H1 (cell line): Measurements from ENCODE around the gene SHISAL1. TPM values are rescaled to one million over a fixed set of nuclear protein-coding genes. Genes with fewer than 3 reads are reported as not detected.

Source experiments
- CTCF ChIA-PET: fragments of 300-600 bp; sonication (Branson Sonifier 250); formaldehyde crosslinking; loops from one replicate; lab custom pipeline; 2021; ENCODE audit not compliant: partially characterized antibody; lab: Charles Lee
- POLR2A ChIA-PET: fragments of 300-600 bp; sonication (Branson Sonifier 250); formaldehyde crosslinking; loops from one replicate; lab custom pipeline; 2021; ENCODE audit warnings: inconsistent platforms; ENCODE audit not compliant: partially characterized antibody; lab: Charles Lee
- DNase-seq, 2 experiments: peaks; one replicate each; pipeline versions ENCODE4 v3.0.0 to v3.0.0-alpha.2; 2010 to 2022; ENCODE audit warnings: low spot score in 2 of 2, low read depth in 1 of 2, mixed read lengths in 1 of 2
- FAIRE-seq: peaks from 2 replicates; lab custom pipeline; 2011; peaks lifted over from hg19 to GRCh38; lab: Jason Lieb, UNC
- H2AFZ ChIP-seq: 2 replicates; pipeline ENCODE4 v1.8.1; 2012; ENCODE audit warnings: low read length, inconsistent platforms
- H2AK5ac ChIP-seq: 2 replicates; pipeline ENCODE4 v1.6.1; 2013; ENCODE audit warnings: low read depth, low read length
- H2BK120ac ChIP-seq: replicated peaks from 2 replicates; pipeline ENCODE3; 2013; ENCODE audit warnings: low read depth, low read length, inconsistent platforms
- H2BK12ac ChIP-seq: 2 replicates; pipeline ENCODE4 v1.6.1; 2013; ENCODE audit warnings: low read depth, low read length
- H2BK15ac ChIP-seq: 2 replicates; pipeline ENCODE4 v1.6.1; 2013; ENCODE audit warnings: low read length
- H2BK20ac ChIP-seq: 2 replicates; pipeline ENCODE4 v1.6.1; 2013; ENCODE audit warnings: low read length
- H2BK5ac ChIP-seq: 2 replicates; pipeline ENCODE4 v1.6.1; 2013; ENCODE audit warnings: low read depth, low read length
- H3K14ac ChIP-seq: 2 replicates; pipeline ENCODE4 v1.6.1; 2013; ENCODE audit warnings: inconsistent platforms; ENCODE audit not compliant: insufficient read length
- H3K18ac ChIP-seq: 2 replicates; pipeline ENCODE4 v1.6.1; 2013; ENCODE audit warnings: low read length; ENCODE audit errors: extremely low read depth
- H3K23ac ChIP-seq: 2 replicates; pipeline ENCODE4 v1.6.1; 2013; ENCODE audit warnings: inconsistent platforms; ENCODE audit not compliant: insufficient read length
- H3K23me2 ChIP-seq: 2 replicates; pipeline ENCODE4 v1.6.1; 2013; ENCODE audit warnings: low read depth, low read length
- H3K27ac ChIP-seq: 2 replicates; pipeline ENCODE4 v1.6.1; 2011; ENCODE audit warnings: low read depth, low read length, inconsistent platforms
- H3K27me3 ChIP-seq, 4 experiments: replicated peaks in 1 of 4; 1 replicate in 1 of 4; 2 replicates in 3 of 4; pipeline versions ENCODE4 v1.6.1 to v1.8.1; 2011 to 2013; ENCODE audit warnings: low read length in 3 of 4, mild to moderate bottlenecking in 3 of 4, inconsistent platforms in 2 of 4, mixed read lengths in 2 of 4, moderate library complexity in 1 of 4; ENCODE audit not compliant: control insufficient read depth in 3 of 4, insufficient read depth in 3 of 4; ENCODE audit errors: extremely low read depth in 1 of 4
- H3K36me3 ChIP-seq, 4 experiments: 2 replicates each; pipeline versions ENCODE4 v1.6.1 to v1.8.1; 2011 to 2013; ENCODE audit warnings: mild to moderate bottlenecking in 4 of 4, low read length in 3 of 4, moderate library complexity in 2 of 4, control low read depth in 1 of 4, inconsistent platforms in 1 of 4; ENCODE audit not compliant: insufficient read depth in 4 of 4, control insufficient read depth in 2 of 4
- H3K4ac ChIP-seq: replicated peaks from 2 replicates; pipeline ENCODE3; 2013; ENCODE audit warnings: low read length, low read depth, mixed read lengths, inconsistent platforms; ENCODE audit not compliant: insufficient read length
- H3K4me1 ChIP-seq, 4 experiments: replicated peaks in 1 of 4; 1 replicate in 1 of 4; 2 replicates in 3 of 4; pipeline versions ENCODE4 v1.6.1 to v1.8.1; 2011 to 2013; ENCODE audit warnings: low read length in 3 of 4, inconsistent platforms in 2 of 4, mixed read lengths in 1 of 4; ENCODE audit not compliant: insufficient read depth in 4 of 4, control insufficient read depth in 3 of 4
- H3K4me2 ChIP-seq, 2 experiments: 2 replicates each; pipeline versions ENCODE4 v1.6.1 to v1.8.1; 2011 to 2013; ENCODE audit warnings: low read depth in 2 of 2, low read length in 2 of 2, control low read depth in 1 of 2, inconsistent platforms in 1 of 2, mild to moderate bottlenecking in 1 of 2; ENCODE audit not compliant: insufficient read depth in 1 of 2
- H3K4me3 ChIP-seq, 4 experiments: fragments of 200-600, 300-600 bp in 1 of 4; sonication (generic), shearing (Covaris generic), sonication (Bioruptor Twin) in 1 of 4; 2 replicates each; pipeline versions ENCODE4 v1.5.1 to v1.8.1; 2011 to 2016; ENCODE audit warnings: low read length in 4 of 4, low read depth in 3 of 4, control low read depth in 2 of 4, inconsistent platforms in 2 of 4, mild to moderate bottlenecking in 2 of 4, mixed read lengths in 1 of 4, moderate library complexity in 1 of 4; ENCODE audit not compliant: insufficient read depth in 2 of 4; ENCODE audit errors: extremely low read depth in 1 of 4
- H3K56ac ChIP-seq: replicated peaks from 2 replicates; pipeline ENCODE3; 2013; ENCODE audit warnings: low read depth, mild to moderate bottlenecking, mixed read lengths, low read length, inconsistent platforms; ENCODE audit not compliant: insufficient read length
- H3K79me1 ChIP-seq: 2 replicates; pipeline ENCODE4 v1.6.1; 2013; ENCODE audit warnings: low read depth, low read length, control low read depth
- H3K79me2 ChIP-seq, 2 experiments: 2 replicates each; pipeline versions ENCODE4 v1.6.1 to v1.8.1; 2012 to 2013; ENCODE audit warnings: low read length in 2 of 2, mild to moderate bottlenecking in 2 of 2, inconsistent platforms in 1 of 2; ENCODE audit not compliant: insufficient read depth in 2 of 2, control insufficient read depth in 1 of 2
- H3K9ac ChIP-seq, 4 experiments: replicated peaks in 1 of 4; 1 replicate in 1 of 4; 2 replicates in 3 of 4; pipeline versions ENCODE4 v1.6.1 to v1.8.1; 2011 to 2013; ENCODE audit warnings: low read depth in 3 of 4, low read length in 3 of 4, control low read depth in 2 of 4, mild to moderate bottlenecking in 2 of 4, moderate library complexity in 2 of 4, inconsistent platforms in 1 of 4; ENCODE audit errors: extremely low read depth in 1 of 4
- H3K9me3 ChIP-seq, 2 experiments: 2 replicates each; pipeline versions ENCODE4 v1.6.1 to v1.8.1; 2012 to 2013; ENCODE audit warnings: mild to moderate bottlenecking in 2 of 2, moderate library complexity in 2 of 2, control low read depth in 1 of 2, inconsistent platforms in 1 of 2, low read depth in 1 of 2, low read length in 1 of 2, mixed read lengths in 1 of 2; ENCODE audit not compliant: insufficient read depth in 2 of 2
- H4K20me1 ChIP-seq, 2 experiments: replicated peaks in 1 of 2; 2 replicates each; pipeline versions ENCODE3 to v1.8.1; 2011 to 2013; ENCODE audit warnings: inconsistent platforms in 2 of 2, low read length in 2 of 2, mild to moderate bottlenecking in 1 of 2; ENCODE audit not compliant: insufficient read depth in 2 of 2, control insufficient read depth in 1 of 2
- H4K5ac ChIP-seq: 2 replicates; pipeline ENCODE4 v1.6.1; 2013; ENCODE audit warnings: low read length, low read depth, mixed read lengths, inconsistent platforms; ENCODE audit not compliant: insufficient read length
- H4K8ac ChIP-seq: 2 replicates; pipeline ENCODE4 v1.8.0; 2013; ENCODE audit warnings: mild to moderate bottlenecking, moderate library complexity, low read length, inconsistent platforms; ENCODE audit not compliant: insufficient read depth; ENCODE audit errors: extremely low read depth
- H4K91ac ChIP-seq: replicated peaks from 2 replicates; pipeline ENCODE3; 2013; ENCODE audit warnings: low read length, mixed read lengths, inconsistent platforms; ENCODE audit not compliant: insufficient read length
- BACH1 ChIP-seq: IDR thresholded peaks from 2 replicates; pipeline ENCODE4 v1.6.1; 2012; ENCODE audit warnings: low read length, improper control_type of control experiment
- WGBS, 2 experiments: shearing (Covaris generic) in 1 of 2; methylation state at CpG; one replicate each; pipeline versions ENCODE4 v1.1.6 to v1.1.7; 2013 to 2015; ENCODE audit warnings: low lambda C conversion rate in 2 of 2, mixed read lengths in 2 of 2, inconsistent platforms in 1 of 2, low coverage in 1 of 2, missing lambda C conversion rate in 1 of 2; ENCODE audit not compliant: insufficient replicate concordance in 2 of 2, insufficient coverage in 1 of 2, insufficient read length in 1 of 2; ENCODE audit errors: extremely low coverage in 1 of 2, missing lambda C conversion rate in 1 of 2; 5-methylcytosine and 5-hydroxymethylcytosine counted together
- polyA plus RNA-seq, 7 experiments: library from polyadenylated mRNA; depleted of rRNA in 3 of 7; stranded (reverse) in 5 of 7; unstranded in 2 of 7; fragments of >200 nt in 5 of 7; fragments of 200-250 nt in 2 of 7; gene quantifications; 1 replicate in 5 of 7; 2 replicates in 1 of 7; 4 replicates in 1 of 7; pipeline versions ENCODE4 v1.2.1 to v1.2.3, GENCODE V29; 2011 to 2013; ENCODE audit warnings: missing spikeins in 2 of 7, mixed read lengths in 2 of 7
- total RNA-seq: library from RNA; stranded (reverse); fragmentation: NEBNext Ultra II Directional; extraction: Animal tissue kit (Norgen Biotek cat#: 25700); gene quantifications from 2 replicates; pipeline ENCODE4 v1.2.1, GENCODE V29; 2021

SHISAL1 gene
- total and polyA plus RNA-seq, 2 of the 8 experiments (the other 6 are each of a cell fraction or from before 2014, with no cell fraction given): 3.7 to 5.8 TPM

DNA sequence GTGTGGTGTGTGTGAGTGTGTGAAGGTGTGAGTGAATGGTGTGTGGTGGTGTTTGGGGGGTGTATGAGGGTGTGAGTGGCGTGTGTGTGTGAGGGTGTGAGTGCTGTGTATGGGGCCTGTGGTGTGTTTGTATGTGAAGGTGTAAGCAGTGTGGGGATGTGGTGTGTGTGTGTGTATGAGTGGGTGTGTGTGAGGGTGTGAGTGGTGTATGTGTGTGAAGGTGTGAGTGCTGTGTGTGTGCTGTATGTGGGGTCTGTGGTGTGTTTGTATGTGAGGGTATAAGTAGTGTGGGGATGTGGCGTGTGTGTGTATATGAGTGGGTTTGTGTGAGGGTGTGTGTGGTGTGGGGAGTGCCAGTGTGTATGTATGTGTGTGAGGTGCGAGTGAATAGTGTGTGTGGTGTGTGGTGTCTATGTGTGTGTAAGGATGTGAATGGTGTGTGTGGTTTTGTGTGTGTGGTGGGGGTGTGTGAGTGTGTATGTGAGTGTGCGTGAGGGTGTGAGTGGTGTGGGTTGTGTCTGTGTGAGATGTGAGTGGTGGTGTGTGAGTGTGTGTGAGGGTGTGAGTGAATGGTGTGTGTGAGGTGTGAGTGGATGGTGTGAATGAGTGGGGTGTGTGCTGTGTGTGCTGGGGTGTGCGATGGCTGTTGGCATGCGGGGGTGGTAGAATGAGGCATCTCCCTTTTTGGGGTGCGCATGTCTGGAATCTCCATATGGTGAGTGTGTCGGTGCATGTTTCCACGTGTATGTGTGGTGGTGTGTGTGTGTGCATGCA, 22.5 kb upstream of the SHISAL1 start:
- no peak overlapping the region for H4K5ac ChIP-seq
- TF ChIP-seq BACH1: no peak
- H3K27ac ChIP-seq: no peak overlapping the region
- no peaks in the 10 kb centered on the region for H3K9me3 ChIP-seq
- H3K4me1 ChIP-seq: peaks cover 4 to 31% (median 18%) of the 10 kb centered on the region in 4 experiments
- 92 to 100% methylated on average over 2 to 9 of the region's 9 CpGs for WGBS, 2 experiments
- peak overlapping the region; percentile 52 for H2BK20ac ChIP-seq
- H2AFZ ChIP-seq: no peak overlapping the region
- H2BK5ac ChIP-seq: peak overlapping the region; percentile 84; the same call in 1 of the 2 replicates
- H3K79me2 ChIP-seq: no peaks in the 10 kb centered on the region
- ChIA-PET CTCF (no interaction called here), POLR2A (no interaction called here)
- no peak overlapping the region for H3K14ac ChIP-seq
- peak overlapping the region; percentile 93 for H4K91ac ChIP-seq
- H3K4me2 ChIP-seq: no peak overlapping the region
- H3K23ac ChIP-seq: peak overlapping the region; percentile 18
- DNase-seq (no peak), FAIRE-seq (no peak)
- no peaks in the 10 kb centered on the region for H3K36me3 ChIP-seq
- no peak overlapping the region for H4K8ac ChIP-seq
- peaks cover 0 to 28% (median 16%) of the 10 kb centered on the region in 4 experiments; a peak in 6 of 7 replicates for H3K27me3 ChIP-seq
- H3K4me3 ChIP-seq: no peak overlapping the region
- peak overlapping the region; percentile 75 for H2BK120ac ChIP-seq
- H2BK12ac ChIP-seq: peak overlapping the region; percentile 94
- peaks cover 0 to 15% of the 10 kb centered on the region in 2 experiments for H4K20me1 ChIP-seq
- peak overlapping the region; percentile 94 for H2BK15ac ChIP-seq
- H3K79me1 ChIP-seq: no peaks in the 10 kb centered on the region; the same call in 1 of the 2 replicates
- H3K56ac ChIP-seq: peak overlapping the region; percentile 94
- H3K23me2 ChIP-seq: peaks cover 32% of the 10 kb centered on the region
- no peak overlapping the region for H3K18ac ChIP-seq
- peak overlapping the region; percentile 100 for H2AK5ac ChIP-seq
- peak overlapping the region; percentile 39 for H3K4ac ChIP-seq
- no peak overlapping the region for H3K9ac ChIP-seq
